CD8-positive, alpha-beta memory T cell (primary cell): ENCODE measurements around the gene CCDC167. TPM values are rescaled to one million over a fixed set of nuclear protein-coding genes. Genes with fewer than 3 reads are reported as not detected.

Experiments
- CTCF ChIA-PET: fragments of 350-600 bp; sonication (Branson Sonifier 250); formaldehyde crosslinking; loops from one replicate; lab custom pipeline; 2021; ENCODE audit warnings: antibody characterized with exemption; lab: Charles Lee
- POLR2A ChIA-PET: fragments of 350-600 bp; sonication (Branson Sonifier 250); formaldehyde crosslinking; loops from one replicate; lab custom pipeline; 2021; ENCODE audit warnings: antibody characterized with exemption; lab: Charles Lee
- DNase-seq, 5 donors: peaks; one replicate each; pipeline versions ENCODE4 v3.0.0 to v3.0.0-alpha.2; 2020 to 2022; ENCODE audit warnings: mixed read lengths in 1 of 5
- H3K27ac ChIP-seq: one replicate; pipeline ENCODE4 v1.7.0; 2013; ENCODE audit warnings: low read depth, mild to moderate bottlenecking, low read length, moderate library complexity
- H3K27me3 ChIP-seq: 2 replicates; pipeline ENCODE4 v1.7.0; 2013; ENCODE audit warnings: low read length, mild to moderate bottlenecking; ENCODE audit not compliant: insufficient read depth, poor library complexity, severe bottlenecking
- H3K36me3 ChIP-seq: 2 replicates; pipeline ENCODE4 v1.7.0; 2013; ENCODE audit warnings: mild to moderate bottlenecking, low read length, moderate library complexity; ENCODE audit not compliant: insufficient read depth
- H3K4me1 ChIP-seq: 2 replicates; pipeline ENCODE4 v1.7.0; 2013; ENCODE audit warnings: mild to moderate bottlenecking, low read length, moderate library complexity; ENCODE audit not compliant: insufficient read depth
- H3K4me3 ChIP-seq: 2 replicates; pipeline ENCODE4 v1.7.0; 2013; ENCODE audit warnings: mild to moderate bottlenecking, low read length
- H3K9me3 ChIP-seq: 2 replicates; pipeline ENCODE4 v1.7.0; 2013; ENCODE audit warnings: mild to moderate bottlenecking, low read length
- H3K27ac Mint-ChIP-seq, 8 donors: one replicate each; pipeline ENCODE4 v1.8.0; 2020 to 2021; ENCODE audit warnings: mixed read lengths in 8 of 8, mild to moderate bottlenecking in 6 of 8, inconsistent platforms in 3 of 8, moderate library complexity in 3 of 8
- H3K27me3 Mint-ChIP-seq, 2 donors: one replicate each; pipeline ENCODE4 v1.8.0; 2020 to 2021; ENCODE audit warnings: mixed read lengths in 2 of 2, mild to moderate bottlenecking in 1 of 2, moderate library complexity in 1 of 2
- H3K36me3 Mint-ChIP-seq, 3 donors: one replicate each; pipeline ENCODE4 v1.8.0; 2020 to 2021; ENCODE audit warnings: mixed read lengths in 3 of 3, inconsistent platforms in 1 of 3, mild to moderate bottlenecking in 1 of 3
- H3K4me1 Mint-ChIP-seq, 3 donors: one replicate each; pipeline ENCODE4 v1.8.0; 2020 to 2021; ENCODE audit warnings: mixed read lengths in 3 of 3, inconsistent platforms in 1 of 3, mild to moderate bottlenecking in 1 of 3
- H3K4me3 Mint-ChIP-seq, 7 donors: one replicate each; pipeline ENCODE4 v1.8.0; 2020 to 2021; ENCODE audit warnings: mixed read lengths in 7 of 7, mild to moderate bottlenecking in 6 of 7, moderate library complexity in 4 of 7, inconsistent platforms in 2 of 7
- H3K9me3 Mint-ChIP-seq, 5 donors: one replicate each; pipeline ENCODE4 v1.8.0; 2020 to 2022; ENCODE audit warnings: mixed read lengths in 5 of 5, mild to moderate bottlenecking in 3 of 5, moderate library complexity in 2 of 5, inconsistent platforms in 1 of 5
- polyA plus RNA-seq: library from polyadenylated mRNA; unstranded; fragments of 300-500 nt; fragmentation: Illumina TruSeq; gene quantifications from one replicate; pipeline ENCODE4 v1.2.3, GENCODE V29; 2021
- total RNA-seq, 2 experiments: library from RNA; stranded (reverse); gene quantifications; one replicate each; pipeline ENCODE4 v1.2.3, GENCODE V29; 2021

CCDC167 gene
- total and polyA plus RNA-seq, 3 experiments from 2014 or later: 79.5 to 181 (median 86.3) TPM

DNA sequence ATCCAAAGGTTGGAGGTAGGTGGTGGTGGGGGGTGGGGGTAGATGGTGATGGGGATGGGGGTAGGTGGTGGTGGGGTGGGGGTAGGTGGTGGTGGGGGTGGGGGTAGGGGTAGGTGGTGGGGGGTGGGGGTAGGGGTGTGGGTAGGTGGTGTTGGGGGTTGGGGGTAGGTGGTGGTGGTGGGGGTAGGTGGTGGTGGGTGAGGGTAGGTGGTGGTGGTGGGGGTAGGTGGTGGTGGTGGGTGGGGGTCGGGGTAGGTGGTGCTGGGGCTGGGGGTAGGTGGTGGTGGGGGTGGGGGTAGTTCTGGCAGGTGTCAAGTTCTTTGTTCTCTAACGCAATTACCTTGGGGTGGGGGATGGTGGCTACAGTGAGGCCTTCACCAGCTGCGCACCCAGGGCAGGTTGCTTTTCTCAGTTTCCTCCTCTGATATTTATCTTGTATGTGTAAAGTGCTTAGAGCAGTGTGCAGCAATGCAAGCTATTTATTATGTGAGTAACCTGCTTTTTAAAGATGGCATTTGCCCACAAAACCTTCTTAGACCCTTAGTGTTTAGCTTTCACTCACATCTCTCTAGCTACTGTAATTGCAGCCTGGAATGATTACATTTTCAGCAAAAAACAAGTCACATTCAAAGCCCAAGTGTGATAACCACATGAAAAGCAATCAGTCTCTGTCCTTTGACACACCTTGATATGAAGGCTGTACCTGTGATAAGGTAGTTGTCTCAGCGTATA, 8.2 kb upstream of the CCDC167 start:
- no peaks in the 10 kb centered on the region for H3K9me3 Mint-ChIP-seq
- CTCF ChIA-PET: interaction anchor here (0.8 to 2.1 kb wide), 6 partner anchors 9 to 59 kb away, joined by 4 to 13 read pairs (median 5); no protein-coding TSS in a partner anchor
- H3K27me3 ChIP-seq: no peaks in the 10 kb centered on the region
- peak in 3 of 5 donors; percentile 33 to 62 (median 59) for DNase-seq
- peaks cover 78% of the 10 kb centered on the region for H3K4me1 ChIP-seq
- H3K27ac Mint-ChIP-seq: peak overlapping the region; percentile 82 to 100 (median 90)
- H3K36me3 Mint-ChIP-seq: peaks cover 0 to 1% (median 0%) of the 10 kb centered on the region in 3 donors
- peaks cover 0 to 2% of the 10 kb centered on the region in 2 donors for H3K27me3 Mint-ChIP-seq
- POLR2A ChIA-PET: interaction anchor here (0.8 to 3.7 kb wide), 4 partner anchors 8 to 40 kb away, joined by 3 to 34 read pairs (median 6); partner anchors contain the start of gene CCDC167
- no peaks in the 10 kb centered on the region for H3K36me3 ChIP-seq
- H3K27ac ChIP-seq: no peak overlapping the region
- H3K9me3 ChIP-seq: no peaks in the 10 kb centered on the region
- peak overlapping the region; percentile 4 for H3K4me3 ChIP-seq
- peaks cover 79 to 97% (median 88%) of the 10 kb centered on the region in 3 donors for H3K4me1 Mint-ChIP-seq
- H3K4me3 Mint-ChIP-seq: peak overlapping the region; percentile 6 to 74 (median 57)

DNA sequence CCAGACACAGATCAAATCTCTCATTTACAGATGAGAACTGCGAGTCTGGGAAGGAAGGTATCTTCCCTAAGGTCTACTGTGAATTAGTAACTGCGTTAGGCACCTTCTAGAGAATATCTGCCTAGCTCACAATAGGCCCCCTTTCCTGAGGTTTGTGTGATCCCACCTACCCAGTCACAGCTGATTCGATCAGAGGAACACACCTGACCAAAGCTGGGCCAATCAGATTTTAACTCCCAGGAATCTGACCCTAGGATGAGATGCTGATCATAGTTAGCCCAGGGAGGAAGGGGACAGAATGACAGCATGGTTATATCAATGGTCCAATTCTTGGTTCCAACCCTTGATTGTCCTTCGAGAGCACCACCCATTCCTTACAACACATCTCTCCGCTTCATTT, 7.4 kb upstream of the CCDC167 start:
- Mint-ChIP-seq H3K4me1 (peaks cover 81 to 98% (median 90%) of the 10 kb centered on the region in 3 donors), H3K4me3 (peak overlapping the region in 5 of 7 donors; percentile 11 to 57 (median 32)), H3K9me3 (no peaks in the 10 kb centered on the region), H3K27me3 (peaks cover 0 to 2% of the 10 kb centered on the region in 2 donors), H3K27ac (peak overlapping the region; percentile 69 to 100 (median 91)), H3K36me3 (peaks cover 0 to 1% (median 0%) of the 10 kb centered on the region in 3 donors)
- Histone ChIP-seq H3K4me3 (no peak overlapping the region), H3K36me3 (no peaks in the 10 kb centered on the region), H3K9me3 (no peaks in the 10 kb centered on the region), H3K4me1 (peaks cover 78% of the 10 kb centered on the region), H3K27me3 (no peaks in the 10 kb centered on the region), H3K27ac (no peak overlapping the region)
- no peak for DNase-seq
- CTCF ChIA-PET: interaction anchor here (1.1 to 2.1 kb wide), 3 partner anchors 10 to 17 kb away, joined by 3 to 13 read pairs (median 5); no protein-coding TSS in a partner anchor
- POLR2A ChIA-PET: interaction anchor here (0.6 to 3.7 kb wide), 3 partner anchors 10 to 40 kb away, joined by 3 to 34 read pairs (median 8); no protein-coding TSS in a partner anchor

DNA sequence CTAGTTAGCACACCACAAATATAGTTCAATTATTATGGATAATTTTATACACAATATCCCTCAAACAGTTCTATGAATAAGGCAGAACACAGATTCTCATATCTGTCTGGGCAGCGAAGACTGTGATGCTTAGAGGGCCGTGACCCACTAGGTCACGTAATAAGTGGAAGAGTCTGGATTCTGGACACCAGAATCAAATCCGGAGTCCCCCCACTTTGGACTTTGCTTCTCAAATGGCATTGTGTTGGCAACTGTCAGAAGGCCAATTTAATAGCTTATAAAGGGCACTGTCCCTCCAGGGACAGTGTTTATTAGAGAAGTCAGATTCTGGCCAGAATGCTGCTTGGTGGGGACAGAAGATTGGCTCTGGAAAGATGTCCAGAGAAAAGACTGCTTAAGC, 6.8 kb upstream of the CCDC167 start:
- Histone ChIP-seq H3K4me1 (peaks cover 80% of the 10 kb centered on the region), H3K4me3 (no peak overlapping the region), H3K27me3 (no peaks in the 10 kb centered on the region), H3K36me3 (no peaks in the 10 kb centered on the region), H3K27ac (no peak overlapping the region), H3K9me3 (no peaks in the 10 kb centered on the region)
- DNase-seq: no peak
- ChIA-PET CTCF (interaction anchor here (1.1 to 7.2 kb wide), 5 partner anchors 10 to 59 kb away, joined by 3 to 65 read pairs (median 5); no protein-coding TSS in a partner anchor), POLR2A (interaction anchor here (0.6 to 3.7 kb wide), 3 partner anchors 10 to 41 kb away, joined by 3 to 34 read pairs (median 8); no protein-coding TSS in a partner anchor)
- H3K36me3 Mint-ChIP-seq: peaks cover 0 to 1% (median 0%) of the 10 kb centered on the region in 3 donors
- H3K4me3 Mint-ChIP-seq: peak overlapping the region in 1 of 7 donors; percentile 32
- peaks cover 81 to 98% (median 90%) of the 10 kb centered on the region in 3 donors for H3K4me1 Mint-ChIP-seq
- no peaks in the 10 kb centered on the region for H3K9me3 Mint-ChIP-seq
- H3K27ac Mint-ChIP-seq: peak overlapping the region; percentile 59 to 100 (median 94)
- peaks cover 0 to 2% of the 10 kb centered on the region in 2 donors for H3K27me3 Mint-ChIP-seq

DNA sequence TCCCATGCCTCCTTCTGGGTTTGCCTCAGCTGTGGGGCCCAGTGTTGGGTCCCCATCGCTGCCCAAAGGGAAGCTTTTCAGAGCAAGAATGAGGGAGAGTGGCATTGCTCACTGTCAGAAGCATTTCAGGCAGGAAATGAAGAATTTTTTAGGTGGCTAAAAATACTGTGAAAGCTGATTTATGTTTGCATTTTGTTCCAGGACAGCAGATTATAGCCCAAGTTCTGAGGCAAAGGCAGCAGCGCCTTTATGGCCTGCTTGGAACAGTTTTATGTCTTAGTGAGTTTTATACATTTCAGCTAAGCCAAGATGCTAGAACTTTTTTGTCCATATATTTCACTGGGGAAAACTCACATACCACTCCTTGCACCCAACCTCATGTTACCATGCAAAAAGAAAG, 4.3 kb upstream of the CCDC167 start:
- H3K4me1 Mint-ChIP-seq: peaks cover 84 to 98% (median 92%) of the 10 kb centered on the region in 3 donors
- no peaks in the 10 kb centered on the region for H3K9me3 Mint-ChIP-seq
- no peaks in the 10 kb centered on the region for H3K27me3 ChIP-seq
- H3K36me3 ChIP-seq: no peaks in the 10 kb centered on the region
- no peak for DNase-seq
- H3K27ac Mint-ChIP-seq: peak overlapping the region; percentile 97 to 100 (median 100)
- peaks cover 0 to 2% of the 10 kb centered on the region in 2 donors for H3K27me3 Mint-ChIP-seq
- H3K36me3 Mint-ChIP-seq: peaks cover 0 to 4% (median 0%) of the 10 kb centered on the region in 3 donors
- no peak overlapping the region for H3K4me3 ChIP-seq
- ChIA-PET CTCF (interaction anchor here (1.3 to 7.2 kb wide), 4 partner anchors 8 to 61 kb away, joined by 3 to 65 read pairs (median 29); no protein-coding TSS in a partner anchor), POLR2A (interaction anchor here (1.2 to 4.1 kb wide), 3 partner anchors 8 to 13 kb away, joined by 5 to 58 read pairs (median 8); no protein-coding TSS in a partner anchor)
- H3K4me3 Mint-ChIP-seq: peak overlapping the region; percentile 65 to 81 (median 74)
- peaks cover 91% of the 10 kb centered on the region for H3K4me1 ChIP-seq
- no peaks in the 10 kb centered on the region for H3K9me3 ChIP-seq
- peak overlapping the region; percentile 99 for H3K27ac ChIP-seq

DNA sequence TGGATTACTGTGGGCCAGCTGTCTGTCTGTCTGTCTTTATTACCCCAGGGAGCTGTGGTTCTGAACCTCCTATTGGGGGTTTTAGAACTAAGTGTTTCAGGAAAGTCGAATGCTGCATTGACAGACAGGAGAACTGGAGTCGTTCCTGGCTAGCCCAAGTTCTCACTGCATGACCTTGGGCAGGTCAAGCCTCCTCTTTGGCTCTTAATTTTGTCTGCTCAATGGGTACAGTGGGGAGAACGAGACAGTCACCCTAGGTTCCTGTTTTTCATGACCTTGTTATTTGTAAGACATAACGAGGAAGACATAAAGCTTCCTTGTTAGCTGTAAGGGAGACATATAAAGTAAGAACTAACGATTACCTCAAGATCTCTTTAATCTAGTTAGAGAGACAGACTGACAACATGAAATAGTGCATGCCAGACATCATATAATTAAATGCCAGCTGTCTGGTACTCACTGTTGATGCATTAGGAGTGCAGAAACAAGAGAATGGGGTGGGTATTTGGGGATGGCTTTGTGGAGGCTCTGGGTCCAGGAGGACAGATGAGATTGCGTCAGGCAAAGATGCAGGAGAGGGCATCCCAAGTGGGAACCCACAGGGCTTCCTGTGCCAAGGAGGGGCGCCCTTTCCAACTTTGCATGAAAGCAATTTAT, 3.7 kb upstream of the CCDC167 start:
- Histone ChIP-seq H3K4me3 (peak overlapping the region; percentile 7), H3K9me3 (no peaks in the 10 kb centered on the region), H3K27me3 (no peaks in the 10 kb centered on the region), H3K27ac (peak overlapping the region; percentile 99), H3K4me1 (peaks cover 90% of the 10 kb centered on the region), H3K36me3 (no peaks in the 10 kb centered on the region)
- DNase-seq: no peak
- H3K36me3 Mint-ChIP-seq: peaks cover 0 to 5% (median 0%) of the 10 kb centered on the region in 3 donors
- peaks cover 0 to 2% of the 10 kb centered on the region in 2 donors for H3K27me3 Mint-ChIP-seq
- ChIA-PET POLR2A (interaction anchor here (1.2 to 4.1 kb wide), 5 partner anchors 9 to 22 kb away, joined by 5 to 58 read pairs (median 6); no protein-coding TSS in a partner anchor), CTCF (interaction anchor here (1.3 to 7.2 kb wide), 5 partner anchors 9 to 62 kb away, joined by 3 to 65 read pairs (median 21); no protein-coding TSS in a partner anchor)
- peaks cover 82 to 98% (median 92%) of the 10 kb centered on the region in 3 donors for H3K4me1 Mint-ChIP-seq
- peak overlapping the region; percentile 97 to 100 (median 100) for H3K27ac Mint-ChIP-seq
- peak overlapping the region; percentile 65 to 81 (median 74) for H3K4me3 Mint-ChIP-seq
- H3K9me3 Mint-ChIP-seq: no peaks in the 10 kb centered on the region

DNA sequence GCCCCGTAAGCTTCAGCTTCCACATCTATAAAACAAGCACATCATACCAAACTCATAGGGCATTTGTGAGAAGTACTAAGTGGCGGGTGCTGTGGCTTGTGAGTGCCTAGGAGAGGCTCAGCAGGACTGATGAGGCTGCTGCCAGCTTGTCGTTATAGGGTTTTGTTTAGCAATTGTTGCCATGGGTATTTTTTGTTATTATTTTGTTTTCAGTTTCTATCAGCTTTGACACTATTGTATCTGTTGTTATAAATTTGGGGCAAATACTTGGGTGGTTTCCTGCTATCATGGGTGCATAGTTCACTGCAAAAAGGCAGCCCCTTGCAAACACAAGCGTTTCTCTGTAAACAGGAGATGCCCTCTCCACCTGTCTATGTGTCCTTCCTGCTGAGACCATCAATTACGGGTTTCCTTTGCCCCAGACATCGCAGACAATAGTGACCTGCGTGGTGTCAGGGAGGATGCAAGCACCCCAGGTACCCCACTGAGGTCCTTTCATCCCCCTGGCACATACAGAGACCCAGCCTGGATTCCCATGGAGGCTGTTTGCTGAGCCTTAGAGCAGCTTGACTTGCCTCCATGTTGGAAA, 3.1 kb upstream of the CCDC167 start:
- ChIA-PET CTCF (interaction anchor here (1.2 to 7.2 kb wide), 8 partner anchors 10 to 69 kb away, joined by 3 to 65 read pairs (median 6); no protein-coding TSS in a partner anchor), POLR2A (interaction anchor here (0.5 to 4.1 kb wide), 8 partner anchors 10 to 893 kb away, joined by 3 to 58 read pairs (median 6); no protein-coding TSS in a partner anchor)
- H3K27me3 ChIP-seq: no peaks in the 10 kb centered on the region
- no peaks in the 10 kb centered on the region for H3K9me3 ChIP-seq
- Mint-ChIP-seq H3K27me3 (peaks cover 0 to 2% of the 10 kb centered on the region in 2 donors), H3K4me1 (peaks cover 79 to 98% (median 92%) of the 10 kb centered on the region in 3 donors), H3K27ac (peak overlapping the region; percentile 97 to 100 (median 100)), H3K36me3 (peaks cover 0 to 5% (median 0%) of the 10 kb centered on the region in 3 donors), H3K9me3 (no peaks in the 10 kb centered on the region), H3K4me3 (peak overlapping the region; percentile 65 to 85 (median 79))
- H3K36me3 ChIP-seq: no peaks in the 10 kb centered on the region
- peak; percentile 69 to 92 (median 76) for DNase-seq
- peaks cover 89% of the 10 kb centered on the region for H3K4me1 ChIP-seq
- peak overlapping the region; percentile 46 for H3K4me3 ChIP-seq
- H3K27ac ChIP-seq: peak overlapping the region; percentile 99
